Activated naive CD4-positive, alpha-beta T cell treated with anti-CD3 and anti-CD28 coated beads for 36 hours (primary cell): ENCODE measurements around the gene CSH1. TPM values are rescaled to one million over a fixed set of nuclear protein-coding genes. Genes with fewer than 3 reads are reported as not detected.

Source experiments
- CTCF ChIA-PET: fragments of 350-600 bp; sonication (Branson Sonifier 250); formaldehyde crosslinking; loops from one replicate; lab custom pipeline; 2021; ENCODE audit warnings: antibody characterized with exemption; lab: Charles Lee
- DNase-seq: peaks from one replicate; pipeline ENCODE4 v3.0.0-alpha.2; 2020
- H3K27ac Mint-ChIP-seq: one replicate; pipeline ENCODE4 v1.8.0; 2021; ENCODE audit warnings: mild to moderate bottlenecking, mixed read lengths
- H3K27me3 Mint-ChIP-seq: one replicate; pipeline ENCODE4 v1.8.0; 2021; ENCODE audit warnings: low read depth, mixed read lengths
- H3K36me3 Mint-ChIP-seq: one replicate; pipeline ENCODE4 v1.8.0; 2021; ENCODE audit warnings: low read depth, mixed read lengths
- H3K4me1 Mint-ChIP-seq: one replicate; pipeline ENCODE4 v1.8.0; 2021; ENCODE audit warnings: low read depth, mixed read lengths
- H3K4me3 Mint-ChIP-seq: one replicate; pipeline ENCODE4 v1.8.0; 2021; ENCODE audit warnings: mild to moderate bottlenecking, moderate library complexity, mixed read lengths
- H3K9me3 Mint-ChIP-seq: one replicate; pipeline ENCODE4 v1.8.0; 2021; ENCODE audit warnings: mixed read lengths
- intact Hi-C: fragments of 100-400 bp; cut with micrococcal nuclease; formaldehyde crosslinking; loops from one replicate; pipeline ENCODE4 v1.15.1; 2023
- total RNA-seq, 2 experiments: library from RNA; stranded (reverse); gene quantifications; one replicate each; pipeline ENCODE4 v1.2.3, GENCODE V29; 2021

Gene CSH1
- total RNA-seq, 2 experiments from 2014 or later, result not detected

DNA sequence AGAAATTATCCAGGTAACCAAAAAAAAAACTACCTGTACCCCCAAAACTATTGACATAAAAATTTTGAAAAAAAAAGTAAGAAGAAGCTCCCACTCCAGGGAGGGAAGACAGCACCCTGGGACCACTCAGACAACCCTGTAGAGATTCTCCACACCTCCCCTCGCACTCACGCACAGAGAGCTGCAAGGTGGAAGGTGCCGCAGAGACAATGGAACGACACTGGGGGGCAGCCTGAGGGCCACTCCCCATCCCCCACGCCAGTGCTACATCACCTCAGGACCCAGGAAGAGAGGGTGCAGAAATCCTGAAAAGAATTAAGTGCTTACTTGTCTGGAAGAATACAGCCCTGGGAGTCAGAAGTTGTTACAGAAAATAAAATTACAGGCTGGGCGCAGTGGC is 40.9 kb upstream of the CSH1 start:
- intact Hi-C loops, result no loop called here
- Mint-ChIP-seq H3K27ac (no peak overlapping the region), H3K4me1 (peaks cover 6% of the 10 kb centered on the region), H3K36me3 (no peaks in the 10 kb centered on the region), H3K4me3 (no peak overlapping the region), H3K27me3 (no peaks in the 10 kb centered on the region), H3K9me3 (no peaks in the 10 kb centered on the region)
- CTCF ChIA-PET, result interaction anchor here (1.5 to 5.1 kb wide), 2 partner anchors 9 to 25 kb away, joined by 3 to 23 read pairs; no protein-coding TSS in a partner anchor
- DNase-seq, result no peak

DNA sequence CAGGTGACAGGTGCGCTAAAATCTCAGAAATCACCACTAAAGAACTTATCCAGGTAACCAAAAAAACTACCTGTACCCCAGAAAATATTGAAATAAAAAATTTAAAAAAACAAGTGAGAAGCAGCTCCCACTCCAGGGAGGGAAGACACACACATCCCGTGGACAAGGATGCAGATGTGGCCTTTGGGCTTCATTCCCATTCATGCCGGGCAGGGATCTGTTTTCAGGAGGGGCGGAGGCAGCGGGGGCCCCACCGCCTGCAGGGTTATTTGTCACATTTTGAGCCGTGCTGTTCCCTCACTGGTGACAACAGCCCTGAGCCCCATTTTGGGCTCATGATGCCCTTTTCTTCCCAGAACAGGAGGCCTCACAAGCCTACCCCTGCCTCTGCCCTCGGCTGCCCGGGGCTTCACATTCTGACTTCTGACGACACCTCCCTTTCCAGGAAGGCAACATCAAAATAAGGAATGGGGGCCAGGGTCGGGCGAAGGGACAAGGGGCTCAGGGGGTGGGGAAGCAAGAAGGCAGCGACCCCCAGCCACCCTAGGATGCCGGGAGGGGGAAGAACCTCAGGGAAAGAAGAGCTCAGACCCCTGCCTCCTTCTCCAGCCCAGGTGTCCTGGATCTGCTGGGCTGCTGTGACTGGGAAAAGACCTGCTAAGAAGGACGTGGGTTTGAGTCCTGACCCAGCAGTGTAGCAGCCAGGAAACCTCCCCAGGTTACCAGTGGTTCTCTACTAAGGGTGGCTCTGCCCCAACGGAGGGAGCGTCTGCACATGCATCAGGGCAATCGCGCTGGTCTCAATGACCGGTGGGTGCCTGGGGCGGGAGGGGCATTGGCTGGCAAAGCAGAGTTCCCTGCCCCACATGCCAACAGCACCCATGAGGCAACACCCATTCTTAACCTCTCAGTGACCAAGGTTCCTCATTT is 38.1 kb upstream of the CSH1 start:
- intact Hi-C loops, result loop anchor here (5.0 kb wide), 1 partner anchor 93 kb away; no protein-coding TSS in a partner anchor
- Mint-ChIP-seq H3K27me3 (no peaks in the 10 kb centered on the region), H3K4me3 (no peak overlapping the region), H3K36me3 (peaks cover 6% of the 10 kb centered on the region), H3K9me3 (no peaks in the 10 kb centered on the region), H3K27ac (no peak overlapping the region), H3K4me1 (peaks cover 17% of the 10 kb centered on the region)
- CTCF ChIA-PET, result interaction anchor here (1.0 to 5.1 kb wide), 4 partner anchors 12 to 91 kb away, joined by 3 to 23 read pairs (median 11); partner anchors contain the start of gene CSHL1
- DNase-seq, result no peak

GRCh38 chr17:63933598-63933997 is 37.2 kb upstream of the CSH1 start:
- no peak for DNase-seq
- Mint-ChIP-seq H3K27ac (no peak overlapping the region), H3K4me3 (no peak overlapping the region), H3K27me3 (no peaks in the 10 kb centered on the region), H3K9me3 (no peaks in the 10 kb centered on the region), H3K36me3 (peaks cover 7% of the 10 kb centered on the region), H3K4me1 (peaks cover 17% of the 10 kb centered on the region)
- intact Hi-C loops, result loop anchor here (2.0 to 5.0 kb wide), 2 partner anchors 51 to 94 kb away; no protein-coding TSS in a partner anchor
- CTCF ChIA-PET, result interaction anchor here (2.0 to 5.1 kb wide), 4 partner anchors 13 to 92 kb away, joined by 7 to 23 read pairs (median 11); partner anchors contain the start of gene CSHL1

DNA sequence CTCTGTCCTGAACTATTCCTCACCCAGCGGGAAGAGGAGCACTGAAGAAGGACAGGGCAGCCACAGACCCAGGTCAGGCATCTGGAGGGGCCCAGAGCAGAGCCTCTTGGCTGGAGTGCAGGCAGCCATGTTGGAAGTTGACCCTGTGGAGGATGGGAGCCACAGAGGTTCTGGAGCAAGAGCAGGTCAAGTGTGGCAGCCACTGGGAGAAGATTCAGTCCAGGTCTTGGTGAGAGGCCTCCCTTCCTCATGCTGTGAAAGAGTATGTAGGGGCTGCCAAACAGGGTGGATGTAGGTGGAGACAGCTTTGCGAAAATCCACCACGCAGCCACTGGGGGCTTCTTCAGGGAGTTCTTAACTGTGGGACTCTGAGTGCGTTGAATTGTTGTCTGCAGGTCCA is 36.3 kb upstream of the CSH1 start:
- CTCF ChIA-PET, result interaction anchor here (0.6 to 5.5 kb wide), 9 partner anchors 14 to 359 kb away, joined by 3 to 50 read pairs (median 4); partner anchors contain the start of gene GH1
- intact Hi-C loops, result loop anchor here (1.0 to 5.0 kb wide), 3 partner anchors 14 to 95 kb away; no protein-coding TSS in a partner anchor
- no peaks in the 10 kb centered on the region for H3K9me3 Mint-ChIP-seq
- peak overlapping the region; percentile 93 for H3K4me3 Mint-ChIP-seq
- peaks cover 17% of the 10 kb centered on the region for H3K4me1 Mint-ChIP-seq
- DNase-seq, result no peak
- H3K27ac Mint-ChIP-seq, result peak overlapping the region; percentile 76
- peaks cover 7% of the 10 kb centered on the region for H3K36me3 Mint-ChIP-seq
- H3K27me3 Mint-ChIP-seq, result no peaks in the 10 kb centered on the region

- intact Hi-C loops, result loop anchor here (1.0 to 5.0 kb wide), 3 partner anchors 14 to 95 kb away; no protein-coding TSS in a partner anchor
- peak; percentile 78 for DNase-seq
- CTCF ChIA-PET, result interaction anchor here (0.6 to 5.5 kb wide), 12 partner anchors 13 to 359 kb away, joined by 3 to 50 read pairs (median 3); partner anchors contain the start of gene GH1
- Mint-ChIP-seq H3K27ac (peak within 1 kb of the TSS; percentile 76), H3K27me3 (no peaks in the 10 kb centered on the region), H3K9me3 (no peaks in the 10 kb centered on the region), H3K36me3 (peaks cover 7% of the 10 kb centered on the region), H3K4me3 (peak within 1 kb of the TSS; percentile 93), H3K4me1 (peaks cover 17% of the 10 kb centered on the region)
These were observed 35.7 kb upstream of the CSH1 start, which contains the start of gene CD79B for GRCh38 chr17:63931981-63932561. Gene CD79B, minus strand, starts transcription at chr17:63932331. Its CDS starts 70 bp downstream, at chr17:63932261.

- DNase-seq, result peak; percentile 68
- intact Hi-C loops, result loop anchor here (5.0 kb wide), 1 partner anchor 96 kb away; no protein-coding TSS in a partner anchor
- H3K4me3 Mint-ChIP-seq, result peak overlapping the region; percentile 93
- H3K36me3 Mint-ChIP-seq, result peaks cover 7% of the 10 kb centered on the region
- CTCF ChIA-PET, result interaction anchor here (1.0 to 5.5 kb wide), 6 partner anchors 12 to 148 kb away, joined by 3 to 50 read pairs (median 11); partner anchors contain the start of genes CSHL1 and GH1
- peaks cover 17% of the 10 kb centered on the region for H3K4me1 Mint-ChIP-seq
- peak overlapping the region; percentile 76 for H3K27ac Mint-ChIP-seq
- no peaks in the 10 kb centered on the region for H3K27me3 Mint-ChIP-seq
- no peaks in the 10 kb centered on the region for H3K9me3 Mint-ChIP-seq
These were observed 34.7 kb upstream of the CSH1 start for GRCh38 chr17:63930951-63931575.

- H3K4me1 Mint-ChIP-seq, result peaks cover 17% of the 10 kb centered on the region
- H3K36me3 Mint-ChIP-seq, result peaks cover 7% of the 10 kb centered on the region
- no peaks in the 10 kb centered on the region for H3K9me3 Mint-ChIP-seq
- DNase-seq, result no peak
- H3K4me3 Mint-ChIP-seq, result no peak overlapping the region
- intact Hi-C loops, result loop anchor here (5.0 kb wide), 1 partner anchor 97 kb away; no protein-coding TSS in a partner anchor
- H3K27me3 Mint-ChIP-seq, result no peaks in the 10 kb centered on the region
- H3K27ac Mint-ChIP-seq, result no peak overlapping the region
- CTCF ChIA-PET, result interaction anchor here (1.1 to 5.5 kb wide), 4 partner anchors 11 to 149 kb away, joined by 3 to 50 read pairs (median 7); partner anchors contain the start of genes CSHL1 and GH1
These were observed 33.7 kb upstream of the CSH1 start for GRCh38 chr17:63929860-63930766.

DNA sequence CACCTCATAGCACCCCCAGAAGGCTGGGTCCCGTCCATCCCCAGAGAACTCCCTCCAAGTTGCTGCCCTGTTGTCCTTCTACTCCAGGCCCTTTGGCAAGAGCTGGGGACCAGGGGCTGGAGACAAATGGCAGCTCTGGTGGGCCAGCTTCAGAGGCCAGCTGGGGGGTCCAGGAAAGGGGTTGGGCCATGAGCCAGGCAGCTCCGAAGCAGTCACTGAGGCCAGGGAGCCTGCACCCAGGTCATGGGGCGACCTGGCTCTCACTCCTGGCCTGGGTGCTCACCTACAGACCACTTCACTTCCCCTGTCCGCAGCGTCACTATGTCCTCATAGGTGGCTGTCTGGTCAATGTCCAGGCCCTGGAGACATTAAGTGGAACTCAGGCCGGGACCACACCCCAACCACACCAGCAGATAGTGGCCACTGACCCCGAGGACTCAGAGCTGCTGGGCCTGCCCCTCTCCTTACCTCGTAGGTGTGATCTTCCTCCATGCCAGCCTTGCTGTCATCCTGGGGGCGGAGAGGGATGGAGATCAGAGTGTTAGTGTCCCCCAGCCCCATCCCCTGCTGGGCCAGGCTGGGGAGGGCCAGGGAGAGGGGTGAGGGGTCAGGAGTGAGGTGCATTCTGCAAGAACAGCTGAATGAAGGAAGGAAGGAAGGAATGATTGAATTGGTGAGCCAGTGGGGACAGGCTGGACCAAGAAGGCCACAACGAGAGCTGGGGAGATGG is 32.8 kb upstream of the CSH1 start:
- Mint-ChIP-seq H3K4me3 (no peak overlapping the region), H3K36me3 (peaks cover 7% of the 10 kb centered on the region), H3K4me1 (peaks cover 17% of the 10 kb centered on the region), H3K27me3 (no peaks in the 10 kb centered on the region), H3K9me3 (no peaks in the 10 kb centered on the region), H3K27ac (no peak overlapping the region)
- CTCF ChIA-PET, result interaction anchor here (0.6 to 5.5 kb wide), 5 partner anchors 10 to 97 kb away, joined by 3 to 50 read pairs (median 7); partner anchors contain the start of gene GH1
- intact Hi-C loops, result no loop called here
- DNase-seq, result no peak

DNA sequence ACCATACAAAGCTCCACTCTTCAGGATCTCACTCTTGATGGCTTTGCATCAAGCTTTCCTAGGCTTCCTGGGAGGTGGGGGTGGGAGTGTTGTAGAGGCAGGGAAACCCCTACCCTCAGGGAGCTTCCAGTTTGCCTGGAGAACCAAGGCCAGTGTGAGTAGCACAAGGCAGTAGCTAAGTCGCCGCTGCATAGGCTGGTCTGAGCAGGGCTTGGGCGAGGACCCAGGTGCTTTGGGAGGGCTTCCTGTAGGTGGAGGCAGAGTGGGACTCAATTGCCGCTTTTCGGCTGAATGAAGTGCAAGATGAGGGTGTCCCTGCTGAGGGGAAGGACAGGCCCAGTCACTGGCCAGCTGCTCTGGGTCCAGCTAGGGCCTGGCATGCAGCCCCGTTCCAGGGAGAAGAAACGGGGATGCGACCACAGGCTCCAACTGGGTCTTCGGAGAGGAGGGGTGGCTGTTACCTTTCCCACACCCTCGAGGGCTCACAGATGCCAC is 31.8 kb upstream of the CSH1 start:
- Mint-ChIP-seq H3K9me3 (no peaks in the 10 kb centered on the region), H3K4me3 (no peak overlapping the region), H3K36me3 (peaks cover 7% of the 10 kb centered on the region), H3K4me1 (peaks cover 17% of the 10 kb centered on the region), H3K27me3 (no peaks in the 10 kb centered on the region), H3K27ac (peak overlapping the region; percentile 41)
- intact Hi-C loops, result no loop called here
- CTCF ChIA-PET, result interaction anchor here (1.1 to 5.5 kb wide), 5 partner anchors 9 to 98 kb away, joined by 3 to 50 read pairs (median 7); partner anchors contain the start of gene GH1
- no peak for DNase-seq
